Naive B cell (primary cell): ENCODE data around the gene MICALL1. TPM values are rescaled to one million over a fixed set of nuclear protein-coding genes. Genes with fewer than 3 reads are reported as not detected.
"Not testable (repeated sequence)": the region's sequence is repeated elsewhere in the genome, so short reads cannot be mapped to it uniquely, and the experiment has no call there.

ENCODE experiments used
- ATAC-seq, 2 donors: fragments of 150-1000 bp; cut with Tn5 transposase; 2 replicates each; pipeline ENCODE4 v1.10.0; 2021; ENCODE audit warnings: low read depth in 2 of 2, mild to moderate bottlenecking in 2 of 2, moderate library complexity in 2 of 2
- DNase-seq: peaks from one replicate; pipeline ENCODE4 v3.0.0; 2022
- H3K27ac Mint-ChIP-seq, 6 donors: one replicate each; pipeline ENCODE4 v1.8.0; 2020 to 2022; ENCODE audit warnings: mild to moderate bottlenecking in 6 of 6, mixed read lengths in 6 of 6, moderate library complexity in 5 of 6, inconsistent platforms in 2 of 6
- H3K27me3 Mint-ChIP-seq, 3 donors: one replicate each; pipeline ENCODE4 v1.8.0; 2021 to 2022; ENCODE audit warnings: mixed read lengths in 3 of 3, mild to moderate bottlenecking in 1 of 3
- H3K36me3 Mint-ChIP-seq, 2 donors: one replicate each; pipeline ENCODE4 v1.8.0; 2020 to 2022; ENCODE audit warnings: mixed read lengths in 2 of 2, inconsistent platforms in 1 of 2, mild to moderate bottlenecking in 1 of 2
- H3K4me1 Mint-ChIP-seq, 3 donors: one replicate each; pipeline ENCODE4 v1.8.0; 2020 to 2022; ENCODE audit warnings: mixed read lengths in 3 of 3, inconsistent platforms in 1 of 3, mild to moderate bottlenecking in 1 of 3, moderate library complexity in 1 of 3
- H3K4me3 Mint-ChIP-seq, 8 donors: one replicate each; pipeline ENCODE4 v1.8.0; 2020 to 2022; ENCODE audit warnings: mild to moderate bottlenecking in 8 of 8, mixed read lengths in 8 of 8, moderate library complexity in 8 of 8, inconsistent platforms in 2 of 8
- H3K9me3 Mint-ChIP-seq, 7 donors: one replicate each; pipeline ENCODE4 v1.8.0; 2020 to 2022; ENCODE audit warnings: mixed read lengths in 7 of 7, mild to moderate bottlenecking in 5 of 7, inconsistent platforms in 2 of 7, moderate library complexity in 1 of 7
- polyA plus RNA-seq, 6 donors: library from polyadenylated mRNA; unstranded; fragments of 300-500 nt; fragmentation: Illumina TruSeq; gene quantifications; one replicate each; pipeline ENCODE4 v1.2.3, GENCODE V29; 2021; ENCODE audit warnings: low read depth in 6 of 6

Gene MICALL1
- polyA plus RNA-seq, 6 donors from 2014 or later = 2.6 to 8.0 (median 3.1) TPM

GRCh38 chr22:37965940-37966664 is 60.0 kb downstream of the MICALL1 start:
- H3K27me3 Mint-ChIP-seq = no peaks in the 10 kb centered on the region
- no peak overlapping the region for H3K27ac Mint-ChIP-seq
- H3K4me1 Mint-ChIP-seq = peaks cover 5 to 12% (median 8%) of the 10 kb centered on the region in 3 donors
- no peak overlapping the region for H3K4me3 Mint-ChIP-seq
- ATAC-seq (no peak), DNase-seq (no peak)
- peaks cover 7 to 26% of the 10 kb centered on the region in 2 donors for H3K36me3 Mint-ChIP-seq
- H3K9me3 Mint-ChIP-seq = no peaks in the 10 kb centered on the region

- DNase-seq (no peak), ATAC-seq (no peak)
- H3K27me3 Mint-ChIP-seq = no peaks in the 10 kb centered on the region
- no peak overlapping the region for H3K27ac Mint-ChIP-seq
- H3K4me3 Mint-ChIP-seq = no peak overlapping the region
- peaks cover 0 to 18% of the 10 kb centered on the region in 2 donors for H3K36me3 Mint-ChIP-seq
- peaks cover 8 to 12% (median 10%) of the 10 kb centered on the region in 3 donors for H3K4me1 Mint-ChIP-seq
- no peaks in the 10 kb centered on the region for H3K9me3 Mint-ChIP-seq
Measured at GRCh38 chr22:37967147-37967546, 61.0 kb downstream of the MICALL1 start.

- no peaks in the 10 kb centered on the region for H3K27me3 Mint-ChIP-seq
- H3K4me1 Mint-ChIP-seq = peaks cover 8 to 12% (median 12%) of the 10 kb centered on the region in 3 donors
- no peak overlapping the region for H3K27ac Mint-ChIP-seq
- no peak for ATAC-seq
- no peaks in the 10 kb centered on the region for H3K9me3 Mint-ChIP-seq
- peaks cover 0 to 22% of the 10 kb centered on the region in 2 donors for H3K36me3 Mint-ChIP-seq
- no peak for DNase-seq
- H3K4me3 Mint-ChIP-seq = peak overlapping the region in 1 of 8 donors; percentile 19
Measured at GRCh38 chr22:37967637-37968451, 61.7 kb downstream of the MICALL1 start.

- Mint-ChIP-seq H3K27me3 (no peaks in the 10 kb centered on the region), H3K27ac (no peak overlapping the region), H3K4me3 (no peak overlapping the region), H3K36me3 (peaks cover 0 to 22% of the 10 kb centered on the region in 2 donors), H3K9me3 (no peaks in the 10 kb centered on the region), H3K4me1 (peaks cover 8 to 12% (median 12%) of the 10 kb centered on the region in 3 donors)
- no peak for DNase-seq
- no peak for ATAC-seq
Measured at GRCh38 chr22:37968452-37969251, 62.6 kb downstream of the MICALL1 start.

- Mint-ChIP-seq H3K36me3 (peaks cover 0 to 31% of the 10 kb centered on the region in 2 donors), H3K27me3 (no peaks in the 10 kb centered on the region), H3K4me1 (peaks cover 2 to 11% (median 7%) of the 10 kb centered on the region in 3 donors), H3K27ac (no peak overlapping the region), H3K9me3 (no peaks in the 10 kb centered on the region), H3K4me3 (no peak overlapping the region)
- DNase-seq = no peak
- no peak for ATAC-seq
Measured at GRCh38 chr22:37970864-37971263, 64.8 kb downstream of the MICALL1 start.

- no peak for ATAC-seq
Measured at GRCh38 chr22:37971475-37972434, 65.7 kb downstream of the MICALL1 start.

GRCh38 chr22:37972527-37972926 is 66.4 kb downstream of the MICALL1 start:
- H3K4me3 Mint-ChIP-seq = no peak overlapping the region
- peaks cover 0 to 26% of the 10 kb centered on the region in 2 donors for H3K36me3 Mint-ChIP-seq
- no peaks in the 10 kb centered on the region for H3K9me3 Mint-ChIP-seq
- no peak for ATAC-seq
- no peaks in the 10 kb centered on the region for H3K27me3 Mint-ChIP-seq
- H3K4me1 Mint-ChIP-seq = peaks cover 2 to 7% (median 7%) of the 10 kb centered on the region in 3 donors
- no peak for DNase-seq
- H3K27ac Mint-ChIP-seq = no peak overlapping the region

More at GRCh38 chr22:37971475-37972434, 65.7 kb downstream of the MICALL1 start:
- peaks cover 2 to 8% (median 7%) of the 10 kb centered on the region in 3 donors for H3K4me1 Mint-ChIP-seq
- no peaks in the 10 kb centered on the region for H3K27me3 Mint-ChIP-seq
- H3K36me3 Mint-ChIP-seq = peaks cover 0 to 31% of the 10 kb centered on the region in 2 donors
- DNase-seq = no peak
- no peaks in the 10 kb centered on the region for H3K9me3 Mint-ChIP-seq
- peak overlapping the region in 1 of 6 donors; percentile 93 for H3K27ac Mint-ChIP-seq
- no peak overlapping the region for H3K4me3 Mint-ChIP-seq

GRCh38 chr22:37973271-37974170 is 67.4 kb downstream of the MICALL1 start:
- H3K27me3 Mint-ChIP-seq = no peaks in the 10 kb centered on the region
- H3K4me1 Mint-ChIP-seq = peaks cover 0 to 10% (median 7%) of the 10 kb centered on the region in 3 donors
- no peak overlapping the region for H3K4me3 Mint-ChIP-seq
- peaks cover 0 to 16% of the 10 kb centered on the region in 2 donors for H3K36me3 Mint-ChIP-seq
- no peak overlapping the region for H3K27ac Mint-ChIP-seq
- DNase-seq (no peak), ATAC-seq (no peak)
- H3K9me3 Mint-ChIP-seq = no peaks in the 10 kb centered on the region

GRCh38 chr22:37975153-37975552 is 69.1 kb downstream of the MICALL1 start:
- peaks cover 0 to 16% of the 10 kb centered on the region in 2 donors for H3K36me3 Mint-ChIP-seq
- no peaks in the 10 kb centered on the region for H3K27me3 Mint-ChIP-seq
- H3K9me3 Mint-ChIP-seq = no peaks in the 10 kb centered on the region
- H3K27ac Mint-ChIP-seq = no peak overlapping the region
- no peak for DNase-seq
- H3K4me1 Mint-ChIP-seq = peaks cover 0 to 10% (median 7%) of the 10 kb centered on the region in 3 donors
- no peak overlapping the region for H3K4me3 Mint-ChIP-seq
- no peak for ATAC-seq

- ATAC-seq, H3K27me3 Mint-ChIP-seq, H3K4me3 Mint-ChIP-seq, H3K9me3 Mint-ChIP-seq, H3K27ac Mint-ChIP-seq, DNase-seq, H3K4me1 Mint-ChIP-seq: not testable (repeated sequence)
- H3K36me3 Mint-ChIP-seq = peaks cover 0 to 16% of the 10 kb centered on the region in 2 donors
Measured at GRCh38 chr22:37976022-37976421, 69.9 kb downstream of the MICALL1 start.

- H3K4me3 Mint-ChIP-seq = no peak overlapping the region
- peaks cover 0 to 10% (median 7%) of the 10 kb centered on the region in 3 donors for H3K4me1 Mint-ChIP-seq
- DNase-seq (no peak), ATAC-seq (no peak)
- no peaks in the 10 kb centered on the region for H3K9me3 Mint-ChIP-seq
- H3K27me3 Mint-ChIP-seq = no peaks in the 10 kb centered on the region
- peaks cover 0 to 16% of the 10 kb centered on the region in 2 donors for H3K36me3 Mint-ChIP-seq
- no peak overlapping the region for H3K27ac Mint-ChIP-seq
Measured at GRCh38 chr22:37976547-37976946, 70.5 kb downstream of the MICALL1 start.
